Spleen (tissue), 11 donors: ENCODE results near the gene MYO5A. TPM values are rescaled to one million over a fixed set of nuclear protein-coding genes. Genes with fewer than 3 reads are reported as not detected.

Source experiments
- DNase-seq: peaks from one replicate; pipeline ENCODE4 v3.0.0-alpha.2; 2020
- H3K27ac ChIP-seq, 8 donors: fragments of 200-600 bp; sonication (generic) in 7 of 8; 1 replicate in 4 of 8; 2 replicates in 4 of 8; pipeline versions ENCODE4 v1.5.0 to v1.8.0; 2016 to 2021; ENCODE audit warnings: inconsistent platforms in 4 of 8, mild to moderate bottlenecking in 4 of 8, moderate library complexity in 1 of 8
- H3K27me3 ChIP-seq, 7 donors: fragments of 200-600 bp; sonication (generic) in 6 of 7; replicated peaks in 1 of 7; 1 replicate in 4 of 7; 2 replicates in 3 of 7; pipeline versions ENCODE4 v1.5.0 to v1.8.0; 2016 to 2021; ENCODE audit warnings: inconsistent platforms in 3 of 7, mild to moderate bottlenecking in 1 of 7
- H3K36me3 ChIP-seq, 6 donors: fragments of 200-600 bp; sonication (generic) in 5 of 6; 1 replicate in 4 of 6; 2 replicates in 2 of 6; pipeline versions ENCODE4 v1.5.0 to v1.8.0; 2016 to 2021; ENCODE audit warnings: inconsistent platforms in 2 of 6
- H3K4me1 ChIP-seq, 6 donors: fragments of 200-600 bp; sonication (generic) in 5 of 6; 1 replicate in 3 of 6; 2 replicates in 3 of 6; pipeline versions ENCODE4 v1.5.0 to v1.8.0; 2016 to 2021; ENCODE audit warnings: inconsistent platforms in 3 of 6
- H3K4me3 ChIP-seq, 8 donors: fragments of 200-600 bp; sonication (generic) in 7 of 8; 1 replicate in 4 of 8; 2 replicates in 4 of 8; pipeline versions ENCODE4 v1.5.0 to v1.8.0; 2016 to 2021; ENCODE audit warnings: inconsistent platforms in 4 of 8, mild to moderate bottlenecking in 4 of 8, moderate library complexity in 2 of 8
- H3K9me3 ChIP-seq, 8 donors: fragments of 200-600 bp; sonication (generic) in 7 of 8; 1 replicate in 4 of 8; 2 replicates in 4 of 8; pipeline versions ENCODE4 v1.5.0 to v1.8.0; 2016 to 2021; ENCODE audit warnings: inconsistent platforms in 4 of 8
- POLR2A ChIP-seq, 3 donors: fragments of 450-650 bp; IDR thresholded peaks; one replicate each; pipeline ENCODE4 v1.5.1; 2017; ENCODE audit warnings: antibody characterized with exemption in 3 of 3, mild to moderate bottlenecking in 1 of 3
- POLR2AphosphoS5 ChIP-seq, 3 donors: sonication (generic); formaldehyde crosslinking; IDR thresholded peaks; one replicate each; pipeline ENCODE4 v1.5.1; 2017; ENCODE audit warnings: antibody characterized with exemption in 3 of 3
- WGBS, 5 donors: extraction: QIAGEN DNeasy Blood & Tissue Kit in 3 of 5; methylation state at CpG; one replicate each; pipeline versions ENCODE4 v1.1.5 to v1.1.7; 2013 to 2018; 5-methylcytosine and 5-hydroxymethylcytosine counted together
- intact Hi-C: fragments of 100-400 bp; cut with DNase I; formaldehyde crosslinking; loops from one replicate; pipeline ENCODE4 v1.15.0; 2023; ENCODE audit warnings: low total_unique reads
- polyA plus RNA-seq, 3 donors: library from polyadenylated mRNA; stranded (reverse); fragments of 200-250 nt; gene quantifications; one replicate each; pipeline ENCODE4 v1.2.1, GENCODE V29; 2013
- total RNA-seq, 7 donors: library from RNA; depleted of rRNA in 3 of 7; stranded (reverse); fragments of >200 nt in 3 of 7; fragmentation: NEBNext Ultra II Directional in 4 of 7; extraction: Animal tissue kit (Norgen Biotek cat#: 25700) in 4 of 7; gene quantifications; one replicate each; pipeline versions ENCODE4 v1.1.0 to v1.2.1, GENCODE V29; 2016 to 2021
- TF ChIP-seq, protein P1 (sequence below), 11 experiments: fragments of 200-600 bp in 7 of 11; fragments of 450-650 bp in 4 of 11; sonication (generic) in 4 of 11; IDR thresholded peaks in 8 of 11; conservative IDR thresholded peaks in 3 of 11; 1 replicate in 7 of 11; 2 replicates in 4 of 11; pipeline versions ENCODE4 v1.4.0 to v1.8.0; 2016 to 2021; ENCODE audit warnings: antibody characterized with exemption in 11 of 11, inconsistent platforms in 4 of 11, mild to moderate bottlenecking in 1 of 11
- donor health status: healthy with polysubstance abuse.
- donor health status: DM: no; HTN: no; CAD: no; lungs with moderate emphysema.
- donor health status: DM: no; HTN: no; CAD: no.
- donor health status: Bipolar disorder and iron deficiency.
- donor health status: healthy.
- donor health status: DM: no; HTN: no; CAD: no.
- donor health status: DM: yes; HTN: yes; CAD: no.

Gene MYO5A
- total and polyA plus RNA-seq, 10 donors, result 4.7 to 48.3 (median 35.4) TPM

DNA sequence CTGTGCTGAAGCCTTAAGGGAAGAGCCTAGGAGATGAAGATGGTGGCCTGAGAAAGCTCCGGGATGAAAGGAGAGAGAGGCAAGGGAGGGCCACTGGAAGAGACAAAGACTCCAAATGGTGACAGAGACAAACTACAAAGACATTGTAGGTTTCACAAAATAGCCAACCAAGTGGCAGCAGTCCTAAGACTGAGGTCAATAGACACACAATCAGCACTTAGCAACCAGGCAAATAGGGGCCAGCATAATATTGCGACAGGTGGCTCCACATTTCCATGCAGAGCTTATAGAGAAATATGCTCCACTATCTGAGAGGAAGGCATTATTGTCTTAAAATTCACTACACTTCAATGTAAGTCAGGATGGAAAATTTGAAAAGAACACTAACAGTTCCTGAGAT lies 211.0 kb downstream of the MYO5A start:
- intact Hi-C loops, result no loop called here
- H3K27ac ChIP-seq, result no peak overlapping the region
- H3K4me1 ChIP-seq, result no peaks in the 10 kb centered on the region
- H3K36me3 ChIP-seq, result peaks cover 4 to 100% (median 75%) of the 10 kb centered on the region in 6 donors
- H3K4me3 ChIP-seq, result no peak overlapping the region
- DNase-seq, result no peak
- H3K9me3 ChIP-seq, result no peaks in the 10 kb centered on the region
- 93 to 100% (median 94%) methylated on average over 2 of the region's 2 CpGs for WGBS, 5 donors
- TF ChIP-seq, protein P1, sequence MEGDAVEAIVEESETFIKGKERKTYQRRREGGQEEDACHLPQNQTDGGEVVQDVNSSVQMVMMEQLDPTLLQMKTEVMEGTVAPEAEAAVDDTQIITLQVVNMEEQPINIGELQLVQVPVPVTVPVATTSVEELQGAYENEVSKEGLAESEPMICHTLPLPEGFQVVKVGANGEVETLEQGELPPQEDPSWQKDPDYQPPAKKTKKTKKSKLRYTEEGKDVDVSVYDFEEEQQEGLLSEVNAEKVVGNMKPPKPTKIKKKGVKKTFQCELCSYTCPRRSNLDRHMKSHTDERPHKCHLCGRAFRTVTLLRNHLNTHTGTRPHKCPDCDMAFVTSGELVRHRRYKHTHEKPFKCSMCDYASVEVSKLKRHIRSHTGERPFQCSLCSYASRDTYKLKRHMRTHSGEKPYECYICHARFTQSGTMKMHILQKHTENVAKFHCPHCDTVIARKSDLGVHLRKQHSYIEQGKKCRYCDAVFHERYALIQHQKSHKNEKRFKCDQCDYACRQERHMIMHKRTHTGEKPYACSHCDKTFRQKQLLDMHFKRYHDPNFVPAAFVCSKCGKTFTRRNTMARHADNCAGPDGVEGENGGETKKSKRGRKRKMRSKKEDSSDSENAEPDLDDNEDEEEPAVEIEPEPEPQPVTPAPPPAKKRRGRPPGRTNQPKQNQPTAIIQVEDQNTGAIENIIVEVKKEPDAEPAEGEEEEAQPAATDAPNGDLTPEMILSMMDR (IDR thresholded peaks at IDR 0.05 in 8 of 11, conservative IDR thresholded peaks at IDR 0.05 in 3 of 11), result no peak
- no peaks in the 10 kb centered on the region for H3K27me3 ChIP-seq

GRCh38 chr15:52317022-52317421 lies 211.7 kb downstream of the MYO5A start:
- intact Hi-C loops, result no loop called here
- H3K27ac ChIP-seq, result no peak overlapping the region
- H3K36me3 ChIP-seq, result peaks cover 4 to 100% (median 74%) of the 10 kb centered on the region in 6 donors
- H3K9me3 ChIP-seq, result no peaks in the 10 kb centered on the region
- DNase-seq, result no peak
- H3K4me1 ChIP-seq, result no peaks in the 10 kb centered on the region
- 93 to 100% (median 97%) methylated on average over 2 of the region's 2 CpGs for WGBS, 5 donors
- TF ChIP-seq, protein P1 (IDR thresholded peaks at IDR 0.05 in 8 of 11, conservative IDR thresholded peaks at IDR 0.05 in 3 of 11), result no peak
- TF ChIP-seq POLR2A (IDR thresholded peaks at IDR 0.05) (no peak), POLR2AphosphoS5 (IDR thresholded peaks at IDR 0.05) (no peak)
- H3K4me3 ChIP-seq, result no peak overlapping the region
- no peaks in the 10 kb centered on the region for H3K27me3 ChIP-seq

DNA sequence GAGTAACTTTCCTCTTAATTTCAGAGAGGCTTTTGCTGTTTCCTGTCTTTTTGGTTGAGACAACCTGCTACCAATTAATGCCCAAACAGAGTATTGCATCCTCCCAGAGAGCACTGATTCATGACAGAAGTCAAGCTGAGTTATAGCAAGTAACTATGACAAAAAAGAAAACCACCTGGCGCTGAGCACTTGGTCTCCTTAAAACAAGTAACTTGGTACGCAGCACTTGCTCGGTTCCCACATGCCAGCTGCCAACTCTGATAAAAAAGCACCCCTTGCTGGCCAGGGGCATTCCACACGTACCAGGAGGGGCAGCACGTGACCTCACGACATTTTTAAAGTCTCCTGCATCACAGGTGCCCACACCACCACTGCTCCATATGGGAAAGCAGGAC lies 219.5 kb downstream of the MYO5A start:
- no peak overlapping the region for H3K4me3 ChIP-seq
- TF ChIP-seq, protein P1 (IDR thresholded peaks at IDR 0.05 in 8 of 11, conservative IDR thresholded peaks at IDR 0.05 in 3 of 11), result no peak
- TF ChIP-seq POLR2A (IDR thresholded peaks at IDR 0.05) (no peak), POLR2AphosphoS5 (IDR thresholded peaks at IDR 0.05) (no peak)
- peaks cover 0 to 22% (median 13%) of the 10 kb centered on the region in 6 donors for H3K4me1 ChIP-seq
- peak overlapping the region in 5 of 8 donors; percentile 0 to 63 (median 47) for H3K27ac ChIP-seq
- intact Hi-C loops, result no loop called here
- no peak for DNase-seq
- H3K36me3 ChIP-seq, result peaks cover 0 to 55% (median 19%) of the 10 kb centered on the region in 6 donors
- no peaks in the 10 kb centered on the region for H3K27me3 ChIP-seq
- H3K9me3 ChIP-seq, result no peaks in the 10 kb centered on the region
- 59 to 85% (median 83%) methylated on average over 6 of the region's 6 CpGs for WGBS, 5 donors

DNA sequence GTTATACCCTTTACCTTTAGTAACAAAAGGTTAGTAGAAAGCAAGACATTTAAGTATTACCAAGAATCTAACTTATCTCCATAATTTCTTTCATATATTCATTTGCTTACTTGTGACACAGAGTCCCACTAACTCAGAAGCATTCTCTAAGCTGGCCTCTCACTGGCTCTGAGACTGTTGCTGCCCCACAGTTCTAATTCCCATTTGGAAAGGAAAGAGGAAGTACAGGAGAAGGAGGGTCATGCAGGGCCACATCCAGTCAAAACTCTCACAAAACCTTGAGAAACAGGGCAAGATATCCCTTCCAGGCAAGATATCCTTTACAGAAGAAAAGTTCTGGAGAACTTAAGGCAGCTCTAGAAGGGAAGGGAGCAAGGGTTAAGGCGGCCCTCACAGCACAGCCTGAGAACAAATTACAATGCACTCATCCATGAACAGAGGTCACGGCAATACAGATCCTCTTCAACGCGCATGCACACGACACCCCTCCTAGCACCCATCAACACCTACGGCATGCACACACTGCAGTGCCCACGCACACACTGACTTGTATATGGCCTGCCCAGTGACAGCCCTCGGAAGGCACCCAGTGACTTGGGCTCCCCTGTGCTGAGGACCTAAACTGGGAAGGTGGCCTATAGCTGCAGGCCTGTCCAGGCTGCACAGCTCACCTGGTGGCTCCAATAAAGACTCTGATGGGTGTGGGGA lies 220.1 kb downstream of the MYO5A start:
- intact Hi-C loops, result no loop called here

More for the DNA sequence above, 220.1 kb downstream of the MYO5A start:
- TF ChIP-seq POLR2AphosphoS5 (IDR thresholded peaks at IDR 0.05), result peak in 2 of 3 donors; percentile 17 to 48
- no peak for TF ChIP-seq POLR2A (IDR thresholded peaks at IDR 0.05)
- TF ChIP-seq, protein P1 (IDR thresholded peaks at IDR 0.05 in 8 of 11, conservative IDR thresholded peaks at IDR 0.05 in 3 of 11), result no peak
- 61 to 81% (median 62%) methylated on average over 8 of the region's 8 CpGs for WGBS, 5 donors
- Histone ChIP-seq H3K27ac (peak overlapping the region in 5 of 8 donors; percentile 0 to 63 (median 47)), H3K9me3 (no peaks in the 10 kb centered on the region), H3K36me3 (peaks cover 0 to 49% (median 15%) of the 10 kb centered on the region in 6 donors), H3K27me3 (no peaks in the 10 kb centered on the region), H3K4me3 (no peak overlapping the region), H3K4me1 (peaks cover 0 to 24% (median 13%) of the 10 kb centered on the region in 6 donors)
- DNase-seq, result no peak
